ENCODE measurements around the gene INTS1. TPM values are rescaled to one million over a fixed set of nuclear protein-coding genes. Genes with fewer than 3 reads are reported as not detected.
A peak's percentile ranks its signal among the peaks of the same experiment; 100 is the strongest.

The INTS1 gene
- total RNA-seq, 6 experiments from 2014 or later: 84.0 to 104 (median 89.5) TPM

GRCh38 chr7:1457059-1457948 is 46.9 kb downstream of the INTS1 start:
- peaks cover 39% of the 10 kb centered on the region for H3K4me1 Mint-ChIP-seq (ENCODE audit: low read depth)
- no peak overlapping the region; the same call in 1 of the 2 replicates for H3K27ac Mint-ChIP-seq
- no peaks in the 10 kb centered on the region for H3K9me3 Mint-ChIP-seq
- DNase-seq: no peak
- TF ChIP-seq, protein P1, sequence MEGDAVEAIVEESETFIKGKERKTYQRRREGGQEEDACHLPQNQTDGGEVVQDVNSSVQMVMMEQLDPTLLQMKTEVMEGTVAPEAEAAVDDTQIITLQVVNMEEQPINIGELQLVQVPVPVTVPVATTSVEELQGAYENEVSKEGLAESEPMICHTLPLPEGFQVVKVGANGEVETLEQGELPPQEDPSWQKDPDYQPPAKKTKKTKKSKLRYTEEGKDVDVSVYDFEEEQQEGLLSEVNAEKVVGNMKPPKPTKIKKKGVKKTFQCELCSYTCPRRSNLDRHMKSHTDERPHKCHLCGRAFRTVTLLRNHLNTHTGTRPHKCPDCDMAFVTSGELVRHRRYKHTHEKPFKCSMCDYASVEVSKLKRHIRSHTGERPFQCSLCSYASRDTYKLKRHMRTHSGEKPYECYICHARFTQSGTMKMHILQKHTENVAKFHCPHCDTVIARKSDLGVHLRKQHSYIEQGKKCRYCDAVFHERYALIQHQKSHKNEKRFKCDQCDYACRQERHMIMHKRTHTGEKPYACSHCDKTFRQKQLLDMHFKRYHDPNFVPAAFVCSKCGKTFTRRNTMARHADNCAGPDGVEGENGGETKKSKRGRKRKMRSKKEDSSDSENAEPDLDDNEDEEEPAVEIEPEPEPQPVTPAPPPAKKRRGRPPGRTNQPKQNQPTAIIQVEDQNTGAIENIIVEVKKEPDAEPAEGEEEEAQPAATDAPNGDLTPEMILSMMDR (IDR thresholded peaks at IDR 0.05): no peak
- H3K36me3 Mint-ChIP-seq (ENCODE audit: low read depth): no peaks in the 10 kb centered on the region
- H3K4me3 Mint-ChIP-seq: peak overlapping the region; percentile 90
- H3K27me3 Mint-ChIP-seq (ENCODE audit: insufficient read depth): peaks cover 6% of the 10 kb centered on the region

DNA sequence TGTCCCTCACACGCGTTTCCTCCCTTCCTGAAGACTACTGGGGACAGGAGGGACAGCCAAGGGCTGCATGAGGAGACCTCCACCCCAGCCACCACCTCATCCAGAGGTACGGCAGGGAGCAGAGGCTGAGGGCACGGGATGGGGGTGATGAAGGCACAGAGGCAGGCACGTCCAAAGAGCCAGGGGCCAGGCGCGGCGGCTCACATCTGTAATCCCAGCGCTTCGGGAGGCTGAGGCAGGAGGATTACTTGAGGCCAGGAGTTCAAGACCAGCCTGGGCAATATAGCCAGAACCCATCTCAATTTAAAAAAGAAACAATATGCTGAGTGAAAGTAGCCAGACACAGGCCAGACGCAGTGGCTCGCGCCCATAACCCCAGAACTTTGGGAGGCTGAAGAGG is 48.2 kb downstream of the INTS1 start:
- peaks cover 1% of the 10 kb centered on the region for H3K27me3 Mint-ChIP-seq (ENCODE audit: insufficient read depth)
- TF ChIP-seq, protein P1 (IDR thresholded peaks at IDR 0.05): no peak
- H3K4me1 Mint-ChIP-seq (ENCODE audit: low read depth): peaks cover 27% of the 10 kb centered on the region
- no peak overlapping the region for H3K27ac Mint-ChIP-seq
- H3K36me3 Mint-ChIP-seq (ENCODE audit: low read depth): no peaks in the 10 kb centered on the region
- no peak overlapping the region for H3K4me3 Mint-ChIP-seq
- H3K9me3 Mint-ChIP-seq: no peaks in the 10 kb centered on the region
- DNase-seq: no peak

- Mint-ChIP-seq H3K27ac (no peak overlapping the region), H3K27me3 (ENCODE audit: insufficient read depth) (peaks cover 1% of the 10 kb centered on the region), H3K4me1 (ENCODE audit: low read depth) (peaks cover 21% of the 10 kb centered on the region), H3K36me3 (ENCODE audit: low read depth) (no peaks in the 10 kb centered on the region), H3K4me3 (no peak overlapping the region), H3K9me3 (no peaks in the 10 kb centered on the region)
- TF ChIP-seq, protein P1 (IDR thresholded peaks at IDR 0.05): no peak
- no peak for DNase-seq
These were observed 48.8 kb downstream of the INTS1 start for GRCh38 chr7:1455241-1455939.

GRCh38 chr7:1454542-1454941 is 49.6 kb downstream of the INTS1 start:
- no peak for DNase-seq
- TF ChIP-seq, protein P1 (IDR thresholded peaks at IDR 0.05): no peak
- Mint-ChIP-seq H3K4me1 (ENCODE audit: low read depth) (peaks cover 16% of the 10 kb centered on the region), H3K27me3 (ENCODE audit: insufficient read depth) (peaks cover 1% of the 10 kb centered on the region), H3K27ac (no peak overlapping the region), H3K36me3 (ENCODE audit: low read depth) (no peaks in the 10 kb centered on the region), H3K9me3 (no peaks in the 10 kb centered on the region), H3K4me3 (no peak overlapping the region)

DNA sequence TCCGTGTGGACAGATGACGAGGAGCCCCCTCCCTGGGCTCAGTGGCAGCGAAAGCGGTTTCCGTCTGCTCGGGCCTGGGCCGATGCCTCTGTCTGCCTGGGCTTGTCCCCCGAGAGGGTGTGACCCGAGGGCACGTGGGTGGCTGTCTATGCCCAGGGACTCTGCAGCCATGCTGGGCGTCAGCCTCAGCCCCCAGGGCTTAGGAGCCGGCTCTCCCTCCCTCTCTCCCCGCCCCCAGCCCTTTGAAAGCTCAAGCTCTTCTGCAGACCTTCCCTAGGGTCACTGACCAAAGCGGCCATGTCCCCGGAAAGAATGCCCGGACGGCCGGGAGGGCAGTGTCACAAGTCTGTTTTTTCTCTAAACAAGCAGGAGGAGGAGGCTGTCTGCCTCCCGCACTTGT is 52.0 kb downstream of the INTS1 start:
- TF ChIP-seq, protein P1 (IDR thresholded peaks at IDR 0.05): no peak
- peaks cover 1% of the 10 kb centered on the region for H3K27me3 Mint-ChIP-seq (ENCODE audit: insufficient read depth)
- H3K27ac Mint-ChIP-seq: no peak overlapping the region
- H3K4me3 Mint-ChIP-seq: no peak overlapping the region
- peaks cover 5% of the 10 kb centered on the region for H3K4me1 Mint-ChIP-seq (ENCODE audit: low read depth)
- no peaks in the 10 kb centered on the region for H3K36me3 Mint-ChIP-seq (ENCODE audit: low read depth)
- no peak for DNase-seq
- no peaks in the 10 kb centered on the region for H3K9me3 Mint-ChIP-seq
